AML-193 (cell line): ENCODE data around the gene DNM2.
"Not testable (repeated sequence)": the region's sequence is repeated elsewhere in the genome, so short reads cannot be mapped to it uniquely, and the experiment has no call there.

Source experiments
- DNase-seq, 2 experiments: peaks; one replicate each; lab custom pipeline; 2025; lab: John Stamatoyannopoulos, UW

Gene DNM2

GRCh38 chr19:10717356-10718204, at the start of gene DNM2:
Gene DNM2, plus strand, starts transcription at chr19:10718079. Its CDS starts 164 bp downstream, at chr19:10718243.
- peak; percentile 100 for DNase-seq

- no peak for DNase-seq
Measured at GRCh38 chr19:10669246-10669645, 48.6 kb upstream of the DNM2 start.

GRCh38 chr19:10670182-10670581, 47.7 kb upstream of the DNM2 start:
- DNase-seq, result no peak

- no peak for DNase-seq
Measured at GRCh38 chr19:10670876-10671804, 46.7 kb upstream of the DNM2 start.

GRCh38 chr19:10671922-10672321, 46.0 kb upstream of the DNM2 start:
- DNase-seq, result not testable (repeated sequence)

GRCh38 chr19:10675214-10675613, 42.7 kb upstream of the DNM2 start:
- DNase-seq, result not testable (repeated sequence)

- no peak for DNase-seq
Measured at GRCh38 chr19:10677751-10678150, 40.1 kb upstream of the DNM2 start.

GRCh38 chr19:10678813-10679212, 39.1 kb upstream of the DNM2 start:
- no peak for DNase-seq

GRCh38 chr19:10679743-10680142, 38.1 kb upstream of the DNM2 start:
- DNase-seq, result no peak

- DNase-seq, result no peak
Measured at GRCh38 chr19:10680545-10681135, 37.2 kb upstream of the DNM2 start.

GRCh38 chr19:10681658-10682057, 36.2 kb upstream of the DNM2 start:
- no peak for DNase-seq

- DNase-seq, result no peak
Measured at GRCh38 chr19:10682397-10683063, 35.3 kb upstream of the DNM2 start.

- DNase-seq, result no peak
Measured at GRCh38 chr19:10683064-10683426, 34.8 kb upstream of the DNM2 start.

GRCh38 chr19:10683582-10683981, 34.3 kb upstream of the DNM2 start:
- DNase-seq, result no peak

- DNase-seq, result no peak
Measured at GRCh38 chr19:10685210-10685609, 32.7 kb upstream of the DNM2 start.

- no peak for DNase-seq
Measured at GRCh38 chr19:10686193-10686592, 31.7 kb upstream of the DNM2 start.

- no peak for DNase-seq
Measured at GRCh38 chr19:10686661-10687517, 31.0 kb upstream of the DNM2 start.

GRCh38 chr19:10687518-10688288, 30.2 kb upstream of the DNM2 start:
- DNase-seq, result no peak

GRCh38 chr19:10688545-10689280, 29.2 kb upstream of the DNM2 start:
- no peak for DNase-seq
